GM23338 (cell line): ENCODE results near the gene AVPR2. TPM values are rescaled to one million over a fixed set of nuclear protein-coding genes. Genes with fewer than 3 reads are reported as not detected.

Experiments used
- ATAC-seq: fragments of 200-7000 bp; cut with Tn5 transposase; 3 replicates; pipeline ENCODE4 v1.9.1; 2020
- DNase-seq: peaks from one replicate; pipeline ENCODE4 v3.0.0-alpha.2; 2015; ENCODE audit warnings: low spot score
- H2AFZ ChIP-seq: fragments of 200-600 bp; sonication (generic); 2 replicates; pipeline ENCODE4 v1.8.0; 2016; ENCODE audit warnings: antibody characterized with exemption, mild to moderate bottlenecking, moderate library complexity
- H3F3A ChIP-seq: fragments of 200-600 bp; sonication (generic); replicated peaks from 2 replicates; pipeline ENCODE4 v1.8.0; 2017; ENCODE audit warnings: antibody characterized with exemption, mixed run types, low read depth
- H3K27ac ChIP-seq: fragments of 200-600 bp; sonication (generic); 2 replicates; pipeline ENCODE4 v1.6.1; 2016; ENCODE audit warnings: low read depth
- H3K27me3 ChIP-seq: fragments of 200-600 bp; sonication (generic); 2 replicates; pipeline ENCODE4 v1.8.0; 2016; ENCODE audit warnings: mild to moderate bottlenecking, mixed run types, moderate library complexity; ENCODE audit not compliant: insufficient read depth
- H3K36me3 ChIP-seq: fragments of 200-600 bp; sonication (generic); 2 replicates; pipeline ENCODE4 v1.8.0; 2016; ENCODE audit warnings: mild to moderate bottlenecking; ENCODE audit not compliant: insufficient read depth
- H3K4me1 ChIP-seq: fragments of 200-600 bp; sonication (generic); 2 replicates; pipeline ENCODE4 v1.8.0; 2016; ENCODE audit warnings: mild to moderate bottlenecking, moderate library complexity; ENCODE audit not compliant: insufficient read depth
- H3K4me2 ChIP-seq: fragments of 200-600 bp; sonication (generic); 2 replicates; pipeline ENCODE4 v1.7.1; 2017; ENCODE audit warnings: mixed run types
- H3K4me3 ChIP-seq: fragments of 200-600 bp; sonication (generic); 2 replicates; pipeline ENCODE4 v1.6.1; 2016; ENCODE audit warnings: mixed run types
- H3K79me2 ChIP-seq: fragments of 200-600 bp; sonication (generic); replicated peaks from 2 replicates; pipeline ENCODE4 v1.8.0; 2017; ENCODE audit warnings: mild to moderate bottlenecking; ENCODE audit not compliant: insufficient read depth
- H3K9me2 ChIP-seq: fragments of 200-600 bp; sonication (generic); 2 replicates; pipeline ENCODE4 v1.8.0; 2017; ENCODE audit not compliant: insufficient read depth
- H4K20me1 ChIP-seq: fragments of 200-600 bp; sonication (generic); replicated peaks from 2 replicates; pipeline ENCODE4 v1.8.0; 2017; ENCODE audit warnings: mild to moderate bottlenecking; ENCODE audit not compliant: insufficient read depth
- H3K27ac Mint-ChIP-seq: 2 replicates; pipeline ENCODE4 v1.8.0; 2020; ENCODE audit warnings: inconsistent platforms, mild to moderate bottlenecking, moderate library complexity, mixed read lengths
- H3K27me3 Mint-ChIP-seq: 3 replicates; pipeline ENCODE4 v1.8.0; 2022; ENCODE audit warnings: low read depth, mild to moderate bottlenecking, moderate library complexity, mixed read lengths, inconsistent platforms; ENCODE audit not compliant: insufficient read depth, poor library complexity
- H3K36me3 Mint-ChIP-seq: 3 replicates; pipeline ENCODE4 v1.8.0; 2021; ENCODE audit warnings: low read depth, mild to moderate bottlenecking, inconsistent platforms, moderate library complexity, mixed read lengths
- H3K4me1 Mint-ChIP-seq: 3 replicates; pipeline ENCODE4 v1.8.0; 2020; ENCODE audit warnings: mild to moderate bottlenecking, inconsistent platforms, mixed read lengths
- H3K4me3 Mint-ChIP-seq: 3 replicates; pipeline ENCODE4 v1.8.0; 2021; ENCODE audit warnings: moderate library complexity, mild to moderate bottlenecking, inconsistent platforms, mixed read lengths
- H3K9me3 Mint-ChIP-seq: 3 replicates; pipeline ENCODE4 v1.8.0; 2020; ENCODE audit warnings: moderate library complexity, mild to moderate bottlenecking, inconsistent platforms, mixed read lengths
- CREB1 ChIP-seq: fragments of 250-450 bp; sonication (Bioruptor Pico); IDR thresholded peaks from 2 replicates; pipeline ENCODE4 v1.5.0; 2020; ENCODE audit warnings: low read depth, mild to moderate bottlenecking, moderate library complexity
- EZH2 ChIP-seq: fragments of 200-600 bp; sonication (generic); IDR thresholded peaks from one replicate; pipeline ENCODE4 v1.8.0; 2017; ENCODE audit warnings: antibody characterized with exemption, mild to moderate bottlenecking, low read depth; ENCODE audit not compliant: unreplicated experiment
- EZH2phosphoT487 ChIP-seq: fragments of 200-600 bp; sonication (generic); IDR thresholded peaks from one replicate; pipeline ENCODE4 v1.8.1; 2018; ENCODE audit warnings: antibody characterized with exemption; ENCODE audit not compliant: unreplicated experiment
- JUNB ChIP-seq: IDR thresholded peaks from one replicate; pipeline ENCODE4 v1.6.1; 2016; ENCODE audit warnings: antibody characterized with exemption; ENCODE audit not compliant: unreplicated experiment
- NANOG ChIP-seq: IDR thresholded peaks from 2 replicates; pipeline ENCODE4 v1.6.1; 2016; ENCODE audit warnings: antibody characterized with exemption, borderline replicate concordance
- POLR2AphosphoS5 ChIP-seq: IDR thresholded peaks from 2 replicates; pipeline ENCODE4 v1.6.1; 2016; ENCODE audit warnings: antibody characterized with exemption, low read depth
- STAT1 ChIP-seq: IDR thresholded peaks from one replicate; pipeline ENCODE4 v1.6.1; 2016; ENCODE audit warnings: antibody characterized with exemption; ENCODE audit not compliant: unreplicated experiment
- ZNF114 ChIP-seq: fragments of 250-450 bp; sonication (Bioruptor Pico); IDR thresholded peaks from 2 replicates; pipeline ENCODE4 v1.5.0; 2020; ENCODE audit warnings: mild to moderate bottlenecking, moderate library complexity
- ZNF331 ChIP-seq: fragments of 250-450 bp; sonication (Bioruptor Pico); IDR thresholded peaks from 2 replicates; pipeline ENCODE4 v1.5.0; 2020; ENCODE audit warnings: low read depth, mild to moderate bottlenecking, moderate library complexity
- polyA plus RNA-seq: library from polyadenylated mRNA; unstranded; fragments of >200 nt; fragmentation: Nextera tagmentation; extraction: Ambion mirVana; gene quantifications from 2 replicates; pipeline ENCODE4 v1.2.1, GENCODE V29; 2016
- total RNA-seq: library from RNA; depleted of rRNA; stranded (reverse); fragments of >200 nt; shearing (Covaris generic); gene quantifications from 2 replicates; pipeline ENCODE4 v1.2.3, GENCODE V29; 2014
- TF ChIP-seq, protein P1 (sequence below): IDR thresholded peaks from one replicate; pipeline ENCODE4 v1.6.1; 2018; ENCODE audit warnings: antibody characterized with exemption; ENCODE audit not compliant: unreplicated experiment
- TF ChIP-seq, protein P2 (sequence below): fragments of 250-450 bp; sonication (Bioruptor Pico); IDR thresholded peaks from 2 replicates; pipeline ENCODE4 v1.5.0; 2020; ENCODE audit warnings: mild to moderate bottlenecking, moderate library complexity
- TF ChIP-seq, protein P3 (sequence below), 2 experiments: fragments of 200-600 bp in 1 of 2; sonication (generic) in 1 of 2; conservative IDR thresholded peaks; 2 replicates each; pipeline versions ENCODE4 v1.5.1 to v1.6.1; 2016 to 2017; ENCODE audit warnings: antibody characterized with exemption in 2 of 2, low read depth in 2 of 2, mild to moderate bottlenecking in 2 of 2, moderate library complexity in 1 of 2
- TF ChIP-seq, protein P4 (sequence below): IDR thresholded peaks from 2 replicates; pipeline ENCODE4 v1.6.1; 2016; ENCODE audit warnings: antibody characterized with exemption

Gene AVPR2
- total and polyA plus RNA-seq, 2 experiments from 2014 or later = not detected

DNA sequence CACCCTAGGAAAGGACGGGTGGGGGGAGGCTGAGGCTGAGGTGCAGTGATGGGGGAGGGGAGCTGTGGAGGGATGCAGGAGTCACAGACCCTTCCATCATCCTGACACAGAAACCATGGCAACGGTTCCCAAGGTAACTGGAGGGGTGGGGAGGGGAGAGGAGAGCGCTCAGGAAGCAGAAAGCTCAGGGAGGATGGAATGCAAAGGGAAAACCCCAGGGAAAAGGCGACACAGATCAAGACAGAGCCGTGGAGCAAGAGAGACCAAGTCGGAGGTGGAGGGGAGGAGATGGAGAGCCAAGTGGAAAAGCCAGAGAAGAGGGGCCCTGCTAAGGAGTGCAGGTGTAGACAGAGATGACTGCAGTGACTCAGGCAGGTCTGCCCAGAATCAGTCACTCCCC, 33.0 kb upstream of the AVPR2 start:
- TF ChIP-seq EZH2phosphoT487 (no peak), EZH2 (no peak), NANOG (no peak), POLR2AphosphoS5 (no peak), CREB1 (no peak), JUNB (no peak), ZNF331 (CRISPR knock-in tag) (no peak), ZNF114 (CRISPR knock-in tag) (no peak), STAT1 (no peak)
- TF ChIP-seq, protein P1, sequence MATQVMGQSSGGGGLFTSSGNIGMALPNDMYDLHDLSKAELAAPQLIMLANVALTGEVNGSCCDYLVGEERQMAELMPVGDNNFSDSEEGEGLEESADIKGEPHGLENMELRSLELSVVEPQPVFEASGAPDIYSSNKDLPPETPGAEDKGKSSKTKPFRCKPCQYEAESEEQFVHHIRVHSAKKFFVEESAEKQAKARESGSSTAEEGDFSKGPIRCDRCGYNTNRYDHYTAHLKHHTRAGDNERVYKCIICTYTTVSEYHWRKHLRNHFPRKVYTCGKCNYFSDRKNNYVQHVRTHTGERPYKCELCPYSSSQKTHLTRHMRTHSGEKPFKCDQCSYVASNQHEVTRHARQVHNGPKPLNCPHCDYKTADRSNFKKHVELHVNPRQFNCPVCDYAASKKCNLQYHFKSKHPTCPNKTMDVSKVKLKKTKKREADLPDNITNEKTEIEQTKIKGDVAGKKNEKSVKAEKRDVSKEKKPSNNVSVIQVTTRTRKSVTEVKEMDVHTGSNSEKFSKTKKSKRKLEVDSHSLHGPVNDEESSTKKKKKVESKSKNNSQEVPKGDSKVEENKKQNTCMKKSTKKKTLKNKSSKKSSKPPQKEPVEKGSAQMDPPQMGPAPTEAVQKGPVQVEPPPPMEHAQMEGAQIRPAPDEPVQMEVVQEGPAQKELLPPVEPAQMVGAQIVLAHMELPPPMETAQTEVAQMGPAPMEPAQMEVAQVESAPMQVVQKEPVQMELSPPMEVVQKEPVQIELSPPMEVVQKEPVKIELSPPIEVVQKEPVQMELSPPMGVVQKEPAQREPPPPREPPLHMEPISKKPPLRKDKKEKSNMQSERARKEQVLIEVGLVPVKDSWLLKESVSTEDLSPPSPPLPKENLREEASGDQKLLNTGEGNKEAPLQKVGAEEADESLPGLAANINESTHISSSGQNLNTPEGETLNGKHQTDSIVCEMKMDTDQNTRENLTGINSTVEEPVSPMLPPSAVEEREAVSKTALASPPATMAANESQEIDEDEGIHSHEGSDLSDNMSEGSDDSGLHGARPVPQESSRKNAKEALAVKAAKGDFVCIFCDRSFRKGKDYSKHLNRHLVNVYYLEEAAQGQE = no peak
- TF ChIP-seq, protein P2, sequence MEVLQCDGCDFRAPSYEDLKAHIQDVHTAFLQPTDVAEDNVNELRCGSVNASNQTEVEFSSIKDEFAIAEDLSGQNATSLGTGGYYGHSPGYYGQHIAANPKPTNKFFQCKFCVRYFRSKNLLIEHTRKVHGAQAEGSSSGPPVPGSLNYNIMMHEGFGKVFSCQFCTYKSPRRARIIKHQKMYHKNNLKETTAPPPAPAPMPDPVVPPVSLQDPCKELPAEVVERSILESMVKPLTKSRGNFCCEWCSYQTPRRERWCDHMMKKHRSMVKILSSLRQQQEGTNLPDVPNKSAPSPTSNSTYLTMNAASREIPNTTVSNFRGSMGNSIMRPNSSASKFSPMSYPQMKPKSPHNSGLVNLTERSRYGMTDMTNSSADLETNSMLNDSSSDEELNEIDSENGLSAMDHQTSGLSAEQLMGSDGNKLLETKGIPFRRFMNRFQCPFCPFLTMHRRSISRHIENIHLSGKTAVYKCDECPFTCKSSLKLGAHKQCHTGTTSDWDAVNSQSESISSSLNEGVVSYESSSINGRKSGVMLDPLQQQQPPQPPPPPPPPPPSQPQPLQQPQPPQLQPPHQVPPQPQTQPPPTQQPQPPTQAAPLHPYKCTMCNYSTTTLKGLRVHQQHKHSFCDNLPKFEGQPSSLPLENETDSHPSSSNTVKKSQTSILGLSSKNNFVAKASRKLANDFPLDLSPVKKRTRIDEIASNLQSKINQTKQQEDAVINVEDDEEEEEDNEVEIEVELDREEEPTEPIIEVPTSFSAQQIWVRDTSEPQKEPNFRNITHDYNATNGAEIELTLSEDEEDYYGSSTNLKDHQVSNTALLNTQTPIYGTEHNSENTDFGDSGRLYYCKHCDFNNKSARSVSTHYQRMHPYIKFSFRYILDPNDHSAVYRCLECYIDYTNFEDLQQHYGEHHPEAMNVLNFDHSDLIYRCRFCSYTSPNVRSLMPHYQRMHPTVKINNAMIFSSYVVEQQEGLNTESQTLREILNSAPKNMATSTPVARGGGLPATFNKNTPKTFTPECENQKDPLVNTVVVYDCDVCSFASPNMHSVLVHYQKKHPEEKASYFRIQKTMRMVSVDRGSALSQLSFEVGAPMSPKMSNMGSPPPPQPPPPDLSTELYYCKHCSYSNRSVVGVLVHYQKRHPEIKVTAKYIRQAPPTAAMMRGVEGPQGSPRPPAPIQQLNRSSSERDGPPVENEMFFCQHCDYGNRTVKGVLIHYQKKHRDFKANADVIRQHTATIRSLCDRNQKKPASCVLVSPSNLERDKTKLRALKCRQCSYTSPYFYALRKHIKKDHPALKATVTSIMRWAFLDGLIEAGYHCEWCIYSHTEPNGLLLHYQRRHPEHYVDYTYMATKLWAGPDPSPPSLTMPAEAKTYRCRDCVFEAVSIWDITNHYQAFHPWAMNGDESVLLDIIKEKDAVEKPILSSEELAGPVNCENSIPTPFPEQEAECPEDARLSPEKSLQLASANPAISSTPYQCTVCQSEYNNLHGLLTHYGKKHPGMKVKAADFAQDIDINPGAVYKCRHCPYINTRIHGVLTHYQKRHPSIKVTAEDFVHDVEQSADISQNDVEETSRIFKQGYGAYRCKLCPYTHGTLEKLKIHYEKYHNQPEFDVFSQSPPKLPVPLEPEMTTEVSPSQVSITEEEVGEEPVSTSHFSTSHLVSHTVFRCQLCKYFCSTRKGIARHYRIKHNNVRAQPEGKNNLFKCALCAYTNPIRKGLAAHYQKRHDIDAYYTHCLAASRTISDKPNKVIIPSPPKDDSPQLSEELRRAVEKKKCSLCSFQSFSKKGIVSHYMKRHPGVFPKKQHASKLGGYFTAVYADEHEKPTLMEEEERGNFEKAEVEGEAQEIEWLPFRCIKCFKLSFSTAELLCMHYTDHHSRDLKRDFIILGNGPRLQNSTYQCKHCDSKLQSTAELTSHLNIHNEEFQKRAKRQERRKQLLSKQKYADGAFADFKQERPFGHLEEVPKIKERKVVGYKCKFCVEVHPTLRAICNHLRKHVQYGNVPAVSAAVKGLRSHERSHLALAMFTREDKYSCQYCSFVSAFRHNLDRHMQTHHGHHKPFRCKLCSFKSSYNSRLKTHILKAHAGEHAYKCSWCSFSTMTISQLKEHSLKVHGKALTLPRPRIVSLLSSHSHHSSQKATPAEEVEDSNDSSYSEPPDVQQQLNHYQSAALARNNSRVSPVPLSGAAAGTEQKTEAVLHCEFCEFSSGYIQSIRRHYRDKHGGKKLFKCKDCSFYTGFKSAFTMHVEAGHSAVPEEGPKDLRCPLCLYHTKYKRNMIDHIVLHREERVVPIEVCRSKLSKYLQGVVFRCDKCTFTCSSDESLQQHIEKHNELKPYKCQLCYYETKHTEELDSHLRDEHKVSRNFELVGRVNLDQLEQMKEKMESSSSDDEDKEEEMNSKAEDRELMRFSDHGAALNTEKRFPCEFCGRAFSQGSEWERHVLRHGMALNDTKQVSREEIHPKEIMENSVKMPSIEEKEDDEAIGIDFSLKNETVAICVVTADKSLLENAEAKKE (CRISPR knock-in tag) = no peak
- TF ChIP-seq, protein P3, sequence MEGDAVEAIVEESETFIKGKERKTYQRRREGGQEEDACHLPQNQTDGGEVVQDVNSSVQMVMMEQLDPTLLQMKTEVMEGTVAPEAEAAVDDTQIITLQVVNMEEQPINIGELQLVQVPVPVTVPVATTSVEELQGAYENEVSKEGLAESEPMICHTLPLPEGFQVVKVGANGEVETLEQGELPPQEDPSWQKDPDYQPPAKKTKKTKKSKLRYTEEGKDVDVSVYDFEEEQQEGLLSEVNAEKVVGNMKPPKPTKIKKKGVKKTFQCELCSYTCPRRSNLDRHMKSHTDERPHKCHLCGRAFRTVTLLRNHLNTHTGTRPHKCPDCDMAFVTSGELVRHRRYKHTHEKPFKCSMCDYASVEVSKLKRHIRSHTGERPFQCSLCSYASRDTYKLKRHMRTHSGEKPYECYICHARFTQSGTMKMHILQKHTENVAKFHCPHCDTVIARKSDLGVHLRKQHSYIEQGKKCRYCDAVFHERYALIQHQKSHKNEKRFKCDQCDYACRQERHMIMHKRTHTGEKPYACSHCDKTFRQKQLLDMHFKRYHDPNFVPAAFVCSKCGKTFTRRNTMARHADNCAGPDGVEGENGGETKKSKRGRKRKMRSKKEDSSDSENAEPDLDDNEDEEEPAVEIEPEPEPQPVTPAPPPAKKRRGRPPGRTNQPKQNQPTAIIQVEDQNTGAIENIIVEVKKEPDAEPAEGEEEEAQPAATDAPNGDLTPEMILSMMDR (conservative IDR thresholded peaks at IDR 0.05; ENCODE audit: low read depth in 2 of 2) = no peak
- TF ChIP-seq, protein P4, sequence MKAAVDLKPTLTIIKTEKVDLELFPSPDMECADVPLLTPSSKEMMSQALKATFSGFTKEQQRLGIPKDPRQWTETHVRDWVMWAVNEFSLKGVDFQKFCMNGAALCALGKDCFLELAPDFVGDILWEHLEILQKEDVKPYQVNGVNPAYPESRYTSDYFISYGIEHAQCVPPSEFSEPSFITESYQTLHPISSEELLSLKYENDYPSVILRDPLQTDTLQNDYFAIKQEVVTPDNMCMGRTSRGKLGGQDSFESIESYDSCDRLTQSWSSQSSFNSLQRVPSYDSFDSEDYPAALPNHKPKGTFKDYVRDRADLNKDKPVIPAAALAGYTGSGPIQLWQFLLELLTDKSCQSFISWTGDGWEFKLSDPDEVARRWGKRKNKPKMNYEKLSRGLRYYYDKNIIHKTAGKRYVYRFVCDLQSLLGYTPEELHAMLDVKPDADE = no peak
- no peak overlapping the region for H3K4me2 ChIP-seq
- H3K9me2 ChIP-seq = no peaks in the 10 kb centered on the region
- peaks cover 38% of the 10 kb centered on the region for H3K4me1 Mint-ChIP-seq
- no peak overlapping the region for H3K27ac ChIP-seq
- H3K36me3 ChIP-seq = no peaks in the 10 kb centered on the region
- H3K4me1 ChIP-seq = peaks cover 8% of the 10 kb centered on the region; the same call in 1 of the 2 replicates
- no peak for ATAC-seq
- no peaks in the 10 kb centered on the region for H3K27me3 ChIP-seq
- peak; percentile 50 for DNase-seq
- no peak overlapping the region for H2AFZ ChIP-seq
- peaks cover 5% of the 10 kb centered on the region for H3K27me3 Mint-ChIP-seq
- H4K20me1 ChIP-seq = no peaks in the 10 kb centered on the region
- no peak overlapping the region for H3K27ac Mint-ChIP-seq
- H3F3A ChIP-seq = no peaks in the 10 kb centered on the region
- H3K4me3 ChIP-seq = no peak overlapping the region
- no peak overlapping the region for H3K4me3 Mint-ChIP-seq
- no peaks in the 10 kb centered on the region for H3K79me2 ChIP-seq
- H3K9me3 Mint-ChIP-seq = no peaks in the 10 kb centered on the region; the same call in 2 of the 3 replicates
- H3K36me3 Mint-ChIP-seq = peaks cover 17% of the 10 kb centered on the region
